Neural progenitor cell (in vitro differentiated cells): Measurements from ENCODE around the gene CAPN2. TPM values are rescaled to one million over a fixed set of nuclear protein-coding genes. Genes with fewer than 3 reads are reported as not detected.

Source experiments
- DNase-seq: peaks from one replicate; pipeline ENCODE4 v3.0.0-alpha.2; 2016; ENCODE audit warnings: low spot score
- H2AFZ ChIP-seq: fragments of 200-600 bp; sonication (generic); replicated peaks from 2 replicates; pipeline ENCODE4 v1.6.1; 2016; ENCODE audit warnings: antibody characterized with exemption
- H3F3A ChIP-seq: fragments of 200-600 bp; sonication (generic); 2 replicates; pipeline ENCODE4 v1.6.1; 2016; ENCODE audit warnings: antibody characterized with exemption, low read depth
- H3K27ac ChIP-seq: fragments of 200-600 bp; sonication (generic); 2 replicates; pipeline ENCODE4 v1.5.1; 2016; ENCODE audit warnings: mild to moderate bottlenecking
- H3K27me3 ChIP-seq: fragments of 200-600 bp; sonication (generic); 2 replicates; pipeline ENCODE4 v1.6.1; 2016; ENCODE audit warnings: mild to moderate bottlenecking, moderate library complexity
- H3K36me3 ChIP-seq: fragments of 200-600 bp; sonication (generic); 2 replicates; pipeline ENCODE4 v1.5.1; 2016
- H3K4me1 ChIP-seq: fragments of 200-600 bp; sonication (generic); 2 replicates; pipeline ENCODE4 v1.6.1; 2016; ENCODE audit warnings: mixed run types
- H3K4me2 ChIP-seq: fragments of 200-600 bp; sonication (generic); 2 replicates; pipeline ENCODE4 v1.6.1; 2016
- H3K4me3 ChIP-seq: fragments of 200-600 bp; sonication (generic); 2 replicates; pipeline ENCODE4 v1.5.1; 2016
- H3K79me2 ChIP-seq: fragments of 200-600 bp; sonication (generic); 2 replicates; pipeline ENCODE4 v1.6.1; 2016; ENCODE audit warnings: low read depth
- H3K9ac ChIP-seq: fragments of 200-600 bp; sonication (generic); 2 replicates; pipeline ENCODE4 v1.6.1; 2016
- H3K9me3 ChIP-seq: fragments of 200-600 bp; sonication (generic); 2 replicates; pipeline ENCODE4 v1.5.1; 2016; ENCODE audit warnings: low read depth
- H4K20me1 ChIP-seq: fragments of 200-600 bp; sonication (generic); 2 replicates; pipeline ENCODE4 v1.6.1; 2016; ENCODE audit warnings: low read depth
- H3K27ac Mint-ChIP-seq: 3 replicates; pipeline ENCODE4 v1.8.0; 2021; ENCODE audit warnings: mixed read lengths
- H3K27me3 Mint-ChIP-seq: 2 replicates; pipeline ENCODE4 v1.8.0; 2022; ENCODE audit warnings: low read depth, mild to moderate bottlenecking, inconsistent platforms, moderate library complexity, mixed read lengths; ENCODE audit not compliant: insufficient read depth
- H3K36me3 Mint-ChIP-seq: 3 replicates; pipeline ENCODE4 v1.8.0; 2021; ENCODE audit warnings: mixed read lengths
- H3K4me1 Mint-ChIP-seq: 3 replicates; pipeline ENCODE4 v1.8.0; 2021; ENCODE audit warnings: mixed read lengths
- H3K4me3 Mint-ChIP-seq: 3 replicates; pipeline ENCODE4 v1.8.0; 2021; ENCODE audit warnings: mild to moderate bottlenecking, moderate library complexity, mixed read lengths
- H3K9me3 Mint-ChIP-seq: 3 replicates; pipeline ENCODE4 v1.8.0; 2020; ENCODE audit warnings: mixed read lengths
- EZH2 ChIP-seq: fragments of 200-600 bp; sonication (generic); IDR thresholded peaks from 2 replicates; pipeline ENCODE4 v1.6.1; 2017; ENCODE audit warnings: antibody characterized with exemption, mild to moderate bottlenecking, moderate library complexity
- EZH2phosphoT487 ChIP-seq: fragments of 200-600 bp; sonication (generic); IDR thresholded peaks from 2 replicates; pipeline ENCODE4 v1.6.1; 2017; ENCODE audit warnings: antibody characterized with exemption
- total RNA-seq: library from RNA; depleted of rRNA; stranded (reverse); fragments of >200 nt; gene quantifications from 2 replicates; pipeline ENCODE4 v1.2.3, GENCODE V29; 2015; ENCODE audit warnings: low replicate concordance
- TF ChIP-seq, protein P1 (sequence below): fragments of 200-600 bp; sonication (generic); IDR thresholded peaks from 2 replicates; pipeline ENCODE4 v1.5.1; 2017; ENCODE audit warnings: antibody characterized with exemption, mild to moderate bottlenecking

CAPN2 gene
- total RNA-seq, 1 donor from 2014 or later: 61.7 TPM

DNA sequence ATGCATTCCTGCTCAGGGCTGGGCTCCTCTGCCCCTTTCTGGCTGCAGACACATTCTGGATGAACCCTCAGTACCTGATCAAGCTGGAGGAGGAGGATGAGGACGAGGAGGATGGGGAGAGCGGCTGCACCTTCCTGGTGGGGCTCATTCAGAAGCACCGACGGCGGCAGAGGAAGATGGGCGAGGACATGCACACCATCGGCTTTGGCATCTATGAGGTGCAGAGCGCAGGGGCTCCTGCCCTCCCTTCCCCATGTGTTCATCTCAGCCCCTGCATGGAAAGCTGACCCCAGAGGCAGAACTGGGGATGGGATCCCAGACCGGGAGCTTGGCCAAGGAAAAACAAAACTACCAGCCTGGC lies 43.1 kb downstream of the CAPN2 start:
- TF ChIP-seq, protein P1, sequence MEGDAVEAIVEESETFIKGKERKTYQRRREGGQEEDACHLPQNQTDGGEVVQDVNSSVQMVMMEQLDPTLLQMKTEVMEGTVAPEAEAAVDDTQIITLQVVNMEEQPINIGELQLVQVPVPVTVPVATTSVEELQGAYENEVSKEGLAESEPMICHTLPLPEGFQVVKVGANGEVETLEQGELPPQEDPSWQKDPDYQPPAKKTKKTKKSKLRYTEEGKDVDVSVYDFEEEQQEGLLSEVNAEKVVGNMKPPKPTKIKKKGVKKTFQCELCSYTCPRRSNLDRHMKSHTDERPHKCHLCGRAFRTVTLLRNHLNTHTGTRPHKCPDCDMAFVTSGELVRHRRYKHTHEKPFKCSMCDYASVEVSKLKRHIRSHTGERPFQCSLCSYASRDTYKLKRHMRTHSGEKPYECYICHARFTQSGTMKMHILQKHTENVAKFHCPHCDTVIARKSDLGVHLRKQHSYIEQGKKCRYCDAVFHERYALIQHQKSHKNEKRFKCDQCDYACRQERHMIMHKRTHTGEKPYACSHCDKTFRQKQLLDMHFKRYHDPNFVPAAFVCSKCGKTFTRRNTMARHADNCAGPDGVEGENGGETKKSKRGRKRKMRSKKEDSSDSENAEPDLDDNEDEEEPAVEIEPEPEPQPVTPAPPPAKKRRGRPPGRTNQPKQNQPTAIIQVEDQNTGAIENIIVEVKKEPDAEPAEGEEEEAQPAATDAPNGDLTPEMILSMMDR: no peak
- TF ChIP-seq EZH2: no peak
- no peak for TF ChIP-seq EZH2phosphoT487
- H3K36me3 ChIP-seq: no peaks in the 10 kb centered on the region

DNA sequence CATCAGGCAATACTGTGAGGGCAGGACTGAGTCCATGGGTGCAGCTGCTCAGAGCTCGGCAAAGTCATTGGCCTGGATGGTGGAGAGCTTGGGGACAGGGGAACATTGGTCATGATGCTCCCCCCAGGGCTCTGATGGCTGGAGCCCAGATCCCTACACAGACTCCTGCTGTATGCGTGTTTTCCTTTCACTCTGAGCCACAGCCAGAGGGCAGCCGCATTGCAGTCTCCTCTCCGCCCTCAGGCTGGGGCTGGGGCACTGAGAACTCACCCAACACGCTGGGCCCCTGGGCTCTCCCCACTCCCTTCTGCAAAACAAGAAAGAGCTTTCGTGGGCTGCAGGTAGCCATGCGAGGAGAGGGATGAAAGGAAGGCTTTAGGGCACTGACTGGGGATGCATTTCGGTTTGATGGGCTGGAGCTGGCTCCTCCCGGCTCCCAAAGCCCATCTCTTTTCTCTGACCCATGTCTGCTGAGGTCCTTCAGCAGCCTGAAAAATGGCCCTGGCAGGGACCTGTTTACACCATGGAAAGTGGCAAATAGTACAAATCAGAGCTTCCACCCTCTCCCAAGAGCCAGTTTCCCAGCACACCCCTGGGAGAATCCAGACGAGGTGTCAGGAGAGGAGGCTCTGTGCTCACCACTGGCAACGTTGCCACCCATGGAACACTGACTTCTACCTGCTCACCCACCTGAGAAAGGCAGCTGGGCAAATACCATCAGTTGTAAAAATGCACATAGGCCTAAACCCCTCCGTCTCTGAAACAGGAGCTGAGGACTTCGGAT lies 43.8 kb downstream of the CAPN2 start:
- peak; percentile 12 for DNase-seq
- H3K4me3 Mint-ChIP-seq: no peak overlapping the region
- H3K27ac Mint-ChIP-seq: no peak overlapping the region
- Histone ChIP-seq H3K4me2 (no peak overlapping the region), H3K27me3 (no peaks in the 10 kb centered on the region), H3K36me3 (no peaks in the 10 kb centered on the region), H4K20me1 (no peaks in the 10 kb centered on the region), H3K4me1 (no peaks in the 10 kb centered on the region), H2AFZ (no peak overlapping the region), H3F3A (no peaks in the 10 kb centered on the region), H3K79me2 (no peaks in the 10 kb centered on the region), H3K27ac (no peak overlapping the region), H3K9me3 (no peaks in the 10 kb centered on the region), H3K9ac (no peak overlapping the region), H3K4me3 (no peak overlapping the region)
- H3K27me3 Mint-ChIP-seq: peaks cover 6% of the 10 kb centered on the region
- H3K36me3 Mint-ChIP-seq: peaks cover 25% of the 10 kb centered on the region
- TF ChIP-seq, protein P1: no peak
- no peak for TF ChIP-seq EZH2phosphoT487
- no peaks in the 10 kb centered on the region for H3K4me1 Mint-ChIP-seq
- no peaks in the 10 kb centered on the region for H3K9me3 Mint-ChIP-seq

More for the DNA sequence above, 43.1 kb downstream of the CAPN2 start:
- H2AFZ ChIP-seq: no peak overlapping the region
- peaks cover 6% of the 10 kb centered on the region for H3K27me3 Mint-ChIP-seq
- H3F3A ChIP-seq: no peaks in the 10 kb centered on the region
- no peaks in the 10 kb centered on the region for H4K20me1 ChIP-seq
- no peaks in the 10 kb centered on the region for H3K79me2 ChIP-seq
- no peaks in the 10 kb centered on the region for H3K9me3 ChIP-seq
- no peaks in the 10 kb centered on the region for H3K4me1 Mint-ChIP-seq
- no peak for DNase-seq
- no peak overlapping the region for H3K4me2 ChIP-seq
- no peak overlapping the region for H3K4me3 Mint-ChIP-seq
- no peaks in the 10 kb centered on the region for H3K9me3 Mint-ChIP-seq
- no peak overlapping the region for H3K4me3 ChIP-seq
- H3K27ac ChIP-seq: no peak overlapping the region
- no peak overlapping the region for H3K27ac Mint-ChIP-seq
- H3K4me1 ChIP-seq: no peaks in the 10 kb centered on the region
- peaks cover 25% of the 10 kb centered on the region for H3K36me3 Mint-ChIP-seq
- H3K9ac ChIP-seq: no peak overlapping the region
- H3K27me3 ChIP-seq: no peaks in the 10 kb centered on the region

GRCh38 chr1:223756806-223757700 lies 44.7 kb downstream of the CAPN2 start:
- H3K27me3 ChIP-seq: no peaks in the 10 kb centered on the region
- Mint-ChIP-seq H3K27me3 (peaks cover 6% of the 10 kb centered on the region), H3K4me3 (peak overlapping the region; percentile 41), H3K27ac (peak overlapping the region; percentile 25), H3K36me3 (peaks cover 20% of the 10 kb centered on the region), H3K4me1 (no peaks in the 10 kb centered on the region), H3K9me3 (no peaks in the 10 kb centered on the region)
- H4K20me1 ChIP-seq: no peaks in the 10 kb centered on the region
- H3K27ac ChIP-seq: no peak overlapping the region
- H3K36me3 ChIP-seq: no peaks in the 10 kb centered on the region
- DNase-seq: no peak
- H2AFZ ChIP-seq: no peak overlapping the region
- no peak overlapping the region for H3K9ac ChIP-seq
- H3K4me1 ChIP-seq: no peaks in the 10 kb centered on the region
- no peak overlapping the region for H3K4me2 ChIP-seq
- no peaks in the 10 kb centered on the region for H3F3A ChIP-seq
- no peak overlapping the region for H3K4me3 ChIP-seq
- no peak for TF ChIP-seq EZH2phosphoT487
- TF ChIP-seq EZH2: no peak
- TF ChIP-seq, protein P1: no peak
- no peaks in the 10 kb centered on the region for H3K9me3 ChIP-seq
- no peaks in the 10 kb centered on the region for H3K79me2 ChIP-seq
